Activated CD4-positive, CD25-positive, alpha-beta regulatory T cell treated with anti-CD3 and anti-CD28 coated beads, Interleukin-2, amount 50 U/mL, for 24 hours (primary cell): Measurements from ENCODE around the gene KRTAP10-5.

Experiments used
- ATAC-seq, 2 donors: fragments of 150-1000 bp; cut with Tn5 transposase; one replicate each; pipeline ENCODE4 v1.10.0; 2021; ENCODE audit warnings: mild to moderate bottlenecking in 1 of 2, moderate library complexity in 1 of 2

KRTAP10-5 gene

GRCh38 chr21:44548381-44548780, 32.0 kb downstream of the KRTAP10-5 start:
- ATAC-seq, result no peak

- ATAC-seq, result peak; percentile 30 to 63
Observed at GRCh38 chr21:44547656-44548331, 32.6 kb downstream of the KRTAP10-5 start.

- no peak for ATAC-seq
Observed at GRCh38 chr21:44544566-44544965, 35.8 kb downstream of the KRTAP10-5 start.

GRCh38 chr21:44542716-44543115, 37.7 kb downstream of the KRTAP10-5 start:
- no peak for ATAC-seq

GRCh38 chr21:44540741-44541288, 39.6 kb downstream of the KRTAP10-5 start:
- no peak for ATAC-seq

GRCh38 chr21:44539991-44540666, 40.3 kb downstream of the KRTAP10-5 start, which contains the start of gene KRTAP10-1:
KRTAP10-1 (minus strand) TSS chr21:44540195; CDS start chr21:44540150, 45 bp downstream.
- ATAC-seq, result no peak

- no peak for ATAC-seq
Observed at GRCh38 chr21:44539046-44539445, 41.4 kb downstream of the KRTAP10-5 start.

GRCh38 chr21:44537930-44538911, 42.2 kb downstream of the KRTAP10-5 start:
- ATAC-seq, result no peak

GRCh38 chr21:44535963-44536362, 44.4 kb downstream of the KRTAP10-5 start:
- ATAC-seq, result no peak

GRCh38 chr21:44534688-44535087, 45.7 kb downstream of the KRTAP10-5 start:
- ATAC-seq, result no peak

GRCh38 chr21:44533891-44534627, 46.3 kb downstream of the KRTAP10-5 start:
- no peak for ATAC-seq

GRCh38 chr21:44533121-44533890, 47.1 kb downstream of the KRTAP10-5 start:
- ATAC-seq, result no peak

GRCh38 chr21:44532712-44533111, 47.7 kb downstream of the KRTAP10-5 start:
- ATAC-seq, result no peak

- no peak for ATAC-seq
Observed at GRCh38 chr21:44531606-44532564, 48.5 kb downstream of the KRTAP10-5 start.

- ATAC-seq, result no peak
Observed at GRCh38 chr21:44530903-44531605, 49.4 kb downstream of the KRTAP10-5 start.

GRCh38 chr21:44530221-44530902, 50.0 kb downstream of the KRTAP10-5 start:
- no peak for ATAC-seq

GRCh38 chr21:44529503-44530125, 50.8 kb downstream of the KRTAP10-5 start:
- ATAC-seq, result no peak
